H1 (cell line): ENCODE measurements around the gene LRRC27. TPM values are rescaled to one million over a fixed set of nuclear protein-coding genes. Genes with fewer than 3 reads are reported as not detected.

Experiments
- CTCF ChIA-PET: fragments of 300-600 bp; sonication (Branson Sonifier 250); formaldehyde crosslinking; loops from one replicate; lab custom pipeline; 2021; ENCODE audit not compliant: partially characterized antibody; lab: Charles Lee
- POLR2A ChIA-PET: fragments of 300-600 bp; sonication (Branson Sonifier 250); formaldehyde crosslinking; loops from one replicate; lab custom pipeline; 2021; ENCODE audit warnings: inconsistent platforms; ENCODE audit not compliant: partially characterized antibody; lab: Charles Lee
- DNase-seq, 2 experiments: peaks; one replicate each; pipeline versions ENCODE4 v3.0.0 to v3.0.0-alpha.2; 2010 to 2022; ENCODE audit warnings: low spot score in 2 of 2, low read depth in 1 of 2, mixed read lengths in 1 of 2
- FAIRE-seq: peaks from 2 replicates; lab custom pipeline; 2011; peaks lifted over from hg19 to GRCh38; lab: Jason Lieb, UNC
- H2AFZ ChIP-seq: 2 replicates; pipeline ENCODE4 v1.8.1; 2012; ENCODE audit warnings: low read length, inconsistent platforms
- H2AK5ac ChIP-seq: 2 replicates; pipeline ENCODE4 v1.6.1; 2013; ENCODE audit warnings: low read depth, low read length
- H2BK120ac ChIP-seq: replicated peaks from 2 replicates; pipeline ENCODE3; 2013; ENCODE audit warnings: low read depth, low read length, inconsistent platforms
- H2BK12ac ChIP-seq: 2 replicates; pipeline ENCODE4 v1.6.1; 2013; ENCODE audit warnings: low read depth, low read length
- H2BK15ac ChIP-seq: 2 replicates; pipeline ENCODE4 v1.6.1; 2013; ENCODE audit warnings: low read length
- H2BK20ac ChIP-seq: 2 replicates; pipeline ENCODE4 v1.6.1; 2013; ENCODE audit warnings: low read length
- H2BK5ac ChIP-seq: 2 replicates; pipeline ENCODE4 v1.6.1; 2013; ENCODE audit warnings: low read depth, low read length
- H3K14ac ChIP-seq: 2 replicates; pipeline ENCODE4 v1.6.1; 2013; ENCODE audit warnings: inconsistent platforms; ENCODE audit not compliant: insufficient read length
- H3K18ac ChIP-seq: 2 replicates; pipeline ENCODE4 v1.6.1; 2013; ENCODE audit warnings: low read length; ENCODE audit errors: extremely low read depth
- H3K23ac ChIP-seq: 2 replicates; pipeline ENCODE4 v1.6.1; 2013; ENCODE audit warnings: inconsistent platforms; ENCODE audit not compliant: insufficient read length
- H3K23me2 ChIP-seq: 2 replicates; pipeline ENCODE4 v1.6.1; 2013; ENCODE audit warnings: low read depth, low read length
- H3K27ac ChIP-seq: 2 replicates; pipeline ENCODE4 v1.6.1; 2011; ENCODE audit warnings: low read depth, low read length, inconsistent platforms
- H3K27me3 ChIP-seq, 4 experiments: replicated peaks in 1 of 4; 1 replicate in 1 of 4; 2 replicates in 3 of 4; pipeline versions ENCODE4 v1.6.1 to v1.8.1; 2011 to 2013; ENCODE audit warnings: low read length in 3 of 4, mild to moderate bottlenecking in 3 of 4, inconsistent platforms in 2 of 4, mixed read lengths in 2 of 4, moderate library complexity in 1 of 4; ENCODE audit not compliant: control insufficient read depth in 3 of 4, insufficient read depth in 3 of 4; ENCODE audit errors: extremely low read depth in 1 of 4
- H3K36me3 ChIP-seq, 4 experiments: 2 replicates each; pipeline versions ENCODE4 v1.6.1 to v1.8.1; 2011 to 2013; ENCODE audit warnings: mild to moderate bottlenecking in 4 of 4, low read length in 3 of 4, moderate library complexity in 2 of 4, control low read depth in 1 of 4, inconsistent platforms in 1 of 4; ENCODE audit not compliant: insufficient read depth in 4 of 4, control insufficient read depth in 2 of 4
- H3K4ac ChIP-seq: replicated peaks from 2 replicates; pipeline ENCODE3; 2013; ENCODE audit warnings: low read length, low read depth, mixed read lengths, inconsistent platforms; ENCODE audit not compliant: insufficient read length
- H3K4me1 ChIP-seq, 4 experiments: replicated peaks in 1 of 4; 1 replicate in 1 of 4; 2 replicates in 3 of 4; pipeline versions ENCODE4 v1.6.1 to v1.8.1; 2011 to 2013; ENCODE audit warnings: low read length in 3 of 4, inconsistent platforms in 2 of 4, mixed read lengths in 1 of 4; ENCODE audit not compliant: insufficient read depth in 4 of 4, control insufficient read depth in 3 of 4
- H3K4me2 ChIP-seq, 2 experiments: 2 replicates each; pipeline versions ENCODE4 v1.6.1 to v1.8.1; 2011 to 2013; ENCODE audit warnings: low read depth in 2 of 2, low read length in 2 of 2, control low read depth in 1 of 2, inconsistent platforms in 1 of 2, mild to moderate bottlenecking in 1 of 2; ENCODE audit not compliant: insufficient read depth in 1 of 2
- H3K4me3 ChIP-seq, 4 experiments: fragments of 200-600, 300-600 bp in 1 of 4; sonication (generic), shearing (Covaris generic), sonication (Bioruptor Twin) in 1 of 4; 2 replicates each; pipeline versions ENCODE4 v1.5.1 to v1.8.1; 2011 to 2016; ENCODE audit warnings: low read length in 4 of 4, low read depth in 3 of 4, control low read depth in 2 of 4, inconsistent platforms in 2 of 4, mild to moderate bottlenecking in 2 of 4, mixed read lengths in 1 of 4, moderate library complexity in 1 of 4; ENCODE audit not compliant: insufficient read depth in 2 of 4; ENCODE audit errors: extremely low read depth in 1 of 4
- H3K56ac ChIP-seq: replicated peaks from 2 replicates; pipeline ENCODE3; 2013; ENCODE audit warnings: low read depth, mild to moderate bottlenecking, mixed read lengths, low read length, inconsistent platforms; ENCODE audit not compliant: insufficient read length
- H3K79me1 ChIP-seq: 2 replicates; pipeline ENCODE4 v1.6.1; 2013; ENCODE audit warnings: low read depth, low read length, control low read depth
- H3K79me2 ChIP-seq, 2 experiments: 2 replicates each; pipeline versions ENCODE4 v1.6.1 to v1.8.1; 2012 to 2013; ENCODE audit warnings: low read length in 2 of 2, mild to moderate bottlenecking in 2 of 2, inconsistent platforms in 1 of 2; ENCODE audit not compliant: insufficient read depth in 2 of 2, control insufficient read depth in 1 of 2
- H3K9ac ChIP-seq, 4 experiments: replicated peaks in 1 of 4; 1 replicate in 1 of 4; 2 replicates in 3 of 4; pipeline versions ENCODE4 v1.6.1 to v1.8.1; 2011 to 2013; ENCODE audit warnings: low read depth in 3 of 4, low read length in 3 of 4, control low read depth in 2 of 4, mild to moderate bottlenecking in 2 of 4, moderate library complexity in 2 of 4, inconsistent platforms in 1 of 4; ENCODE audit errors: extremely low read depth in 1 of 4
- H3K9me3 ChIP-seq, 2 experiments: 2 replicates each; pipeline versions ENCODE4 v1.6.1 to v1.8.1; 2012 to 2013; ENCODE audit warnings: mild to moderate bottlenecking in 2 of 2, moderate library complexity in 2 of 2, control low read depth in 1 of 2, inconsistent platforms in 1 of 2, low read depth in 1 of 2, low read length in 1 of 2, mixed read lengths in 1 of 2; ENCODE audit not compliant: insufficient read depth in 2 of 2
- H4K20me1 ChIP-seq, 2 experiments: replicated peaks in 1 of 2; 2 replicates each; pipeline versions ENCODE3 to v1.8.1; 2011 to 2013; ENCODE audit warnings: inconsistent platforms in 2 of 2, low read length in 2 of 2, mild to moderate bottlenecking in 1 of 2; ENCODE audit not compliant: insufficient read depth in 2 of 2, control insufficient read depth in 1 of 2
- H4K5ac ChIP-seq: 2 replicates; pipeline ENCODE4 v1.6.1; 2013; ENCODE audit warnings: low read length, low read depth, mixed read lengths, inconsistent platforms; ENCODE audit not compliant: insufficient read length
- H4K8ac ChIP-seq: 2 replicates; pipeline ENCODE4 v1.8.0; 2013; ENCODE audit warnings: mild to moderate bottlenecking, moderate library complexity, low read length, inconsistent platforms; ENCODE audit not compliant: insufficient read depth; ENCODE audit errors: extremely low read depth
- H4K91ac ChIP-seq: replicated peaks from 2 replicates; pipeline ENCODE3; 2013; ENCODE audit warnings: low read length, mixed read lengths, inconsistent platforms; ENCODE audit not compliant: insufficient read length
- CBX5 ChIP-seq: fragments of 300-800, 300-1000 bp; sonication (generic); IDR thresholded peaks from 2 replicates; pipeline ENCODE4 v1.7.1; 2016; ENCODE audit warnings: antibody characterized with exemption, low read length, low read depth
- FOSL1 ChIP-seq: IDR thresholded peaks from 2 replicates; pipeline ENCODE4 v1.6.1; 2011; ENCODE audit warnings: mild to moderate bottlenecking, low read depth, low read length, moderate library complexity; ENCODE audit not compliant: insufficient read depth
- GABPA ChIP-seq: IDR thresholded peaks from 2 replicates; pipeline ENCODE4 v1.6.1; 2011; ENCODE audit warnings: mild to moderate bottlenecking, low read length, moderate library complexity, borderline replicate concordance; ENCODE audit not compliant: insufficient read depth
- JUND ChIP-seq: IDR thresholded peaks from 2 replicates; pipeline ENCODE4 v1.6.1; 2011; ENCODE audit warnings: mild to moderate bottlenecking, improper control_type of control experiment, low read length
- MAFK ChIP-seq: IDR thresholded peaks from 2 replicates; pipeline ENCODE4 v1.6.1; 2012; ENCODE audit warnings: low read depth, mild to moderate bottlenecking, improper control_type of control experiment, low read length
- RFX5 ChIP-seq: IDR thresholded peaks from 2 replicates; pipeline ENCODE4 v1.6.1; 2011; ENCODE audit warnings: low read depth, low read length, improper control_type of control experiment, borderline replicate concordance
- SRF ChIP-seq: IDR thresholded peaks from 2 replicates; pipeline ENCODE4 v1.6.1; 2011; ENCODE audit warnings: mild to moderate bottlenecking, low read depth, low read length, moderate library complexity
- TBP ChIP-seq: IDR thresholded peaks from 2 replicates; pipeline ENCODE4 v1.6.1; 2011; ENCODE audit warnings: low read depth, low read length, improper control_type of control experiment
- USF2 ChIP-seq: IDR thresholded peaks from 2 replicates; pipeline ENCODE4 v1.6.1; 2011; ENCODE audit warnings: low read length, improper control_type of control experiment
- WGBS, 2 experiments: shearing (Covaris generic) in 1 of 2; methylation state at CpG; one replicate each; pipeline versions ENCODE4 v1.1.6 to v1.1.7; 2013 to 2015; ENCODE audit warnings: low lambda C conversion rate in 2 of 2, mixed read lengths in 2 of 2, inconsistent platforms in 1 of 2, low coverage in 1 of 2, missing lambda C conversion rate in 1 of 2; ENCODE audit not compliant: insufficient replicate concordance in 2 of 2, insufficient coverage in 1 of 2, insufficient read length in 1 of 2; ENCODE audit errors: extremely low coverage in 1 of 2, missing lambda C conversion rate in 1 of 2; 5-methylcytosine and 5-hydroxymethylcytosine counted together
- polyA plus RNA-seq, 7 experiments: library from polyadenylated mRNA; depleted of rRNA in 3 of 7; stranded (reverse) in 5 of 7; unstranded in 2 of 7; fragments of >200 nt in 5 of 7; fragments of 200-250 nt in 2 of 7; gene quantifications; 1 replicate in 5 of 7; 2 replicates in 1 of 7; 4 replicates in 1 of 7; pipeline versions ENCODE4 v1.2.1 to v1.2.3, GENCODE V29; 2011 to 2013; ENCODE audit warnings: missing spikeins in 2 of 7, mixed read lengths in 2 of 7
- total RNA-seq: library from RNA; stranded (reverse); fragmentation: NEBNext Ultra II Directional; extraction: Animal tissue kit (Norgen Biotek cat#: 25700); gene quantifications from 2 replicates; pipeline ENCODE4 v1.2.1, GENCODE V29; 2021

The LRRC27 gene
- total and polyA plus RNA-seq, 2 of the 8 experiments (the other 6 are each of a cell fraction or from before 2014, with no cell fraction given): 1.2 to 3.8 TPM

GRCh38 chr10:132368881-132369635 lies 37.1 kb downstream of the LRRC27 start:
- H3K9me3 ChIP-seq: peaks cover 0 to 2% of the 10 kb centered on the region in 2 experiments; a peak in 1 of 4 replicates
- H2AK5ac ChIP-seq: no peak overlapping the region
- no peak overlapping the region for H3K56ac ChIP-seq
- H2BK15ac ChIP-seq: no peak overlapping the region
- H3K4me2 ChIP-seq: peak overlapping the region in 1 of 2 experiments; percentile 15; a peak in 1 of 4 replicates
- 87% methylated on average over 9 of the region's 9 CpGs; no CpG with 5 or more reads in 1 of the 2 experiments for WGBS, 2 experiments
- no peak overlapping the region for H4K8ac ChIP-seq
- H3K4ac ChIP-seq: no peak overlapping the region
- H3K23ac ChIP-seq: no peak overlapping the region
- H3K9ac ChIP-seq: no peak overlapping the region
- H2BK120ac ChIP-seq: no peak overlapping the region
- H3K14ac ChIP-seq: no peak overlapping the region
- no peak overlapping the region for H3K27ac ChIP-seq
- H4K5ac ChIP-seq: no peak overlapping the region
- H4K20me1 ChIP-seq: peaks cover 0 to 4% of the 10 kb centered on the region in 2 experiments
- H3K36me3 ChIP-seq: no peaks in the 10 kb centered on the region; a peak in 1 of 8 replicates
- POLR2A ChIA-PET: no interaction called here
- peaks cover 7% of the 10 kb centered on the region; the same call in 1 of the 2 replicates for H3K23me2 ChIP-seq
- H3K18ac ChIP-seq: no peak overlapping the region
- no peak overlapping the region for H2BK5ac ChIP-seq
- H3K79me2 ChIP-seq: no peaks in the 10 kb centered on the region
- no peaks in the 10 kb centered on the region for H3K79me1 ChIP-seq
- H3K4me3 ChIP-seq: no peak overlapping the region
- FAIRE-seq (no peak), DNase-seq (no peak)
- peaks cover 0 to 7% (median 1%) of the 10 kb centered on the region in 4 experiments; a peak in 3 of 7 replicates for H3K4me1 ChIP-seq
- no peak overlapping the region for H2AFZ ChIP-seq
- CTCF ChIA-PET: interaction anchor here (0.5 to 2.5 kb wide), 5 partner anchors 8 to 117 kb away, joined by 3 to 10 read pairs (median 3); no protein-coding TSS in a partner anchor
- H3K27me3 ChIP-seq: peaks cover 0 to 2% (median 0%) of the 10 kb centered on the region in 4 experiments; a peak in 1 of 7 replicates
- no peak overlapping the region for H4K91ac ChIP-seq
- no peak overlapping the region for H2BK12ac ChIP-seq
- no peak overlapping the region for H2BK20ac ChIP-seq
- TF ChIP-seq GABPA (no peak), CBX5 (no peak), SRF (no peak), TBP (no peak), RFX5 (no peak), MAFK (no peak), JUND (no peak), USF2 (no peak), FOSL1 (no peak)
